Keratinocyte (primary cell): ENCODE results near the gene APEH. TPM values are rescaled to one million over a fixed set of nuclear protein-coding genes. Genes with fewer than 3 reads are reported as not detected.

Source experiments
- DNase-seq: peaks from one replicate; pipeline ENCODE4 v3.0.0-alpha.2; 2011; ENCODE audit warnings: low read depth, missing footprints, low spot score
- FAIRE-seq: peaks from 2 replicates; lab custom pipeline; 2011; peaks lifted over from hg19 to GRCh38; lab: Jason Lieb, UNC
- H2AFZ ChIP-seq: 2 replicates; pipeline ENCODE4 v1.6.0; 2012; ENCODE audit warnings: low read length, control low read depth, inconsistent platforms; ENCODE audit not compliant: control insufficient read depth
- H3K27ac ChIP-seq: 2 replicates; pipeline ENCODE4 v1.5.1; 2011; ENCODE audit warnings: low read length; ENCODE audit not compliant: control insufficient read depth, insufficient read depth
- H3K27me3 ChIP-seq: 3 replicates; pipeline ENCODE4 v1.6.0; 2011; ENCODE audit warnings: low read length; ENCODE audit not compliant: control insufficient read depth, insufficient read depth; ENCODE audit errors: extremely low read depth
- H3K36me3 ChIP-seq, 2 experiments: 2 replicates in 1 of 2; 3 replicates in 1 of 2; pipeline ENCODE4 v1.5.1; 2011; ENCODE audit warnings: low read length in 2 of 2, mild to moderate bottlenecking in 1 of 2; ENCODE audit not compliant: control insufficient read depth in 2 of 2, insufficient read depth in 2 of 2; ENCODE audit errors: extremely low read depth in 1 of 2
- H3K4me1 ChIP-seq: 3 replicates; pipeline ENCODE4 v1.5.1; 2011; ENCODE audit warnings: low read length; ENCODE audit not compliant: control insufficient read depth, insufficient read depth; ENCODE audit errors: extremely low read depth
- H3K4me2 ChIP-seq: 3 replicates; pipeline ENCODE4 v1.6.0; 2011; ENCODE audit warnings: low read depth, low read length; ENCODE audit not compliant: control insufficient read depth, insufficient read depth; ENCODE audit errors: extremely low read depth
- H3K4me3 ChIP-seq, 3 experiments: fragments of 200-600 bp in 1 of 3; sonication (generic) in 1 of 3; 2 replicates in 2 of 3; 3 replicates in 1 of 3; pipeline ENCODE4 v1.5.1; 2011 to 2016; ENCODE audit warnings: low read length in 3 of 3, mild to moderate bottlenecking in 3 of 3, control low read depth in 2 of 3, inconsistent platforms in 1 of 3, low read depth in 1 of 3, mixed read lengths in 1 of 3, mixed run types in 1 of 3, moderate library complexity in 1 of 3; ENCODE audit not compliant: control insufficient read depth in 2 of 3, insufficient read depth in 2 of 3; ENCODE audit errors: extremely low read depth in 1 of 3
- H3K79me2 ChIP-seq: 2 replicates; pipeline ENCODE4 v1.6.0; 2012; ENCODE audit warnings: low read length; ENCODE audit not compliant: control insufficient read depth, insufficient read depth
- H3K9ac ChIP-seq: 3 replicates; pipeline ENCODE4 v1.6.0; 2011; ENCODE audit warnings: low read length; ENCODE audit not compliant: control insufficient read depth, insufficient read depth; ENCODE audit errors: extremely low read depth
- H3K9me1 ChIP-seq: 3 replicates; pipeline ENCODE4 v1.6.0; 2011; ENCODE audit warnings: low read length; ENCODE audit not compliant: control insufficient read depth, insufficient read depth; ENCODE audit errors: extremely low read depth
- H3K9me3 ChIP-seq: 2 replicates; pipeline ENCODE4 v1.5.1; 2012; ENCODE audit warnings: low read depth, low read length; ENCODE audit not compliant: control insufficient read depth
- H4K20me1 ChIP-seq: 3 replicates; pipeline ENCODE4 v1.6.0; 2011; ENCODE audit warnings: low read length; ENCODE audit not compliant: control insufficient read depth, insufficient read depth; ENCODE audit errors: extremely low read depth
- CTCF ChIP-seq, 3 experiments: IDR thresholded peaks in 1 of 3; conservative IDR thresholded peaks in 1 of 3; optimal IDR thresholded peaks in 1 of 3; 2 replicates in 2 of 3; 3 replicates in 1 of 3; pipeline versions ENCODE3 to v1.5.1; 2011; ENCODE audit warnings: low read length in 3 of 3, mild to moderate bottlenecking in 3 of 3, moderate library complexity in 2 of 3, control low read depth in 1 of 3, inconsistent platforms in 1 of 3; ENCODE audit not compliant: insufficient read depth in 2 of 3; ENCODE audit errors: extremely low read depth in 1 of 3
- EZH2 ChIP-seq: IDR thresholded peaks from one replicate; pipeline ENCODE4 v1.6.1; 2012; ENCODE audit warnings: inconsistent platforms, mild to moderate bottlenecking, low read length, moderate library complexity
- dilution Hi-C: fragments of 300-500 bp; cut with MboI; formaldehyde crosslinking; loops from one replicate; pipeline ENCODE4 v1.7.0; 2020; ENCODE audit warnings: low sequenced_read_pairs; ENCODE audit not compliant: extremely low pct_ligation_motif_present
- polyA plus RNA-seq, 5 experiments: library from polyadenylated mRNA; depleted of rRNA in 3 of 5; stranded (reverse) in 3 of 5; stranded (forward) in 1 of 5; unstranded in 1 of 5; fragments of >200 nt; gene quantifications; 1 replicate in 1 of 5; 2 replicates in 3 of 5; 3 replicates in 1 of 5; pipeline versions ENCODE4 v1.2.1 to v1.2.3, GENCODE V29; 2011 to 2012; ENCODE audit warnings: missing spikeins in 2 of 5, low read depth in 1 of 5, low replicate concordance in 1 of 5

The APEH gene
- polyA plus RNA-seq, 1 donor (not counting 4 experiments of a cell fraction or from before 2014, with no cell fraction given) = 106 TPM

GRCh38 chr3:49675912-49676311 lies 1.8 kb downstream of the APEH start:
- TF ChIP-seq EZH2 = no peak
- TF ChIP-seq CTCF (optimal IDR thresholded peaks at IDR 0.05 in 1 of 3, IDR thresholded peaks at IDR 0.05 in 1 of 3, conservative IDR thresholded peaks at IDR 0.05 in 1 of 3; ENCODE audit: extremely low read depth in 1 of 3, insufficient read depth in 2 of 3, low read length in 3 of 3) = no peak

GRCh38 chr3:49680493-49681231 lies 6.5 kb downstream of the APEH start:
- Histone ChIP-seq H3K4me1 (no peaks in the 10 kb centered on the region), H3K36me3 (peaks cover 61 to 67% of the 10 kb centered on the region in 2 experiments), H3K79me2 (peaks cover 9% of the 10 kb centered on the region), H2AFZ (no peak overlapping the region), H4K20me1 (no peaks in the 10 kb centered on the region), H3K9me1 (no peaks in the 10 kb centered on the region), H3K9me3 (no peaks in the 10 kb centered on the region), H3K27ac (no peak overlapping the region), H3K27me3 (no peaks in the 10 kb centered on the region), H3K4me3 (no peak overlapping the region), H3K4me2 (no peak overlapping the region), H3K9ac (no peak overlapping the region)
- no peak for FAIRE-seq
- DNase-seq = no peak
- dilution Hi-C loops = no loop called here
- TF ChIP-seq EZH2 = no peak
- TF ChIP-seq CTCF (optimal IDR thresholded peaks at IDR 0.05 in 1 of 3, IDR thresholded peaks at IDR 0.05 in 1 of 3, conservative IDR thresholded peaks at IDR 0.05 in 1 of 3; ENCODE audit: extremely low read depth in 1 of 3, insufficient read depth in 2 of 3, low read length in 3 of 3) = no peak

More at GRCh38 chr3:49675912-49676311, 1.8 kb downstream of the APEH start:
- no peaks in the 10 kb centered on the region for H3K27me3 ChIP-seq
- no peak overlapping the region for H3K4me2 ChIP-seq
- H3K27ac ChIP-seq = no peak overlapping the region
- H3K9me1 ChIP-seq = no peaks in the 10 kb centered on the region
- peaks cover 20% of the 10 kb centered on the region for H3K79me2 ChIP-seq
- FAIRE-seq (no peak), DNase-seq (no peak)
- H3K4me1 ChIP-seq = peaks cover 10% of the 10 kb centered on the region
- H3K36me3 ChIP-seq = peaks cover 39% of the 10 kb centered on the region in 2 experiments
- no peaks in the 10 kb centered on the region for H3K9me3 ChIP-seq
- H2AFZ ChIP-seq = no peak overlapping the region
- H4K20me1 ChIP-seq = no peaks in the 10 kb centered on the region
- dilution Hi-C loops = no loop called here
- H3K9ac ChIP-seq = no peak overlapping the region
- H3K4me3 ChIP-seq = no peak overlapping the region
